HepG2 (cell line): ENCODE data around the gene CAPSL. TPM values are rescaled to one million over a fixed set of nuclear protein-coding genes. Genes with fewer than 3 reads are reported as not detected.

ENCODE experiments used
- CREM ChIP-seq, 2 experiments: sonication (generic) in 1 of 2; formaldehyde crosslinking in 1 of 2; IDR thresholded peaks; 2 replicates each; pipeline versions ENCODE4 v1.4.0 to v1.6.1; 2016 to 2020; ENCODE audit warnings: antibody characterized with exemption in 1 of 2, mild to moderate bottlenecking in 1 of 2, missing genetic modification reagents in 1 of 2
- CTCF ChIP-seq: sonication (generic); formaldehyde crosslinking; IDR thresholded peaks from 2 replicates; pipeline ENCODE4 v1.5.0; 2020; ENCODE audit warnings: mild to moderate bottlenecking, missing genetic modification reagents, moderate library complexity
- GABPB1 ChIP-seq: IDR thresholded peaks from 2 replicates; pipeline ENCODE4 v1.6.1; 2016; ENCODE audit warnings: mild to moderate bottlenecking, missing genetic modification reagents, moderate library complexity, missing compliant biosample characterization
- HMG20A ChIP-seq: IDR thresholded peaks from 2 replicates; pipeline ENCODE4 v1.6.1; 2016; ENCODE audit warnings: borderline replicate concordance
- HMGXB3 ChIP-seq: sonication (generic); formaldehyde crosslinking; IDR thresholded peaks from 2 replicates; pipeline ENCODE4 v1.4.0; 2020; ENCODE audit warnings: missing genetic modification reagents, borderline replicate concordance
- HNRNPLL ChIP-seq: fragments of 200-400 bp; formaldehyde crosslinking; IDR thresholded peaks from 2 replicates; pipeline ENCODE4 v1.6.1; 2017; ENCODE audit warnings: mild to moderate bottlenecking, low read depth, low read length; ENCODE audit not compliant: poor library complexity, severe bottlenecking
- KLF12 ChIP-seq: sonication (generic); formaldehyde crosslinking; IDR thresholded peaks from 2 replicates; pipeline ENCODE4 v1.4.0; 2020; ENCODE audit warnings: missing genetic modification reagents, borderline replicate concordance
- MAZ ChIP-seq, 2 experiments: sonication (generic) in 1 of 2; formaldehyde crosslinking in 1 of 2; IDR thresholded peaks; 2 replicates each; pipeline versions ENCODE4 v1.5.0 to v1.6.1; 2012 to 2020; ENCODE audit warnings: low read depth in 2 of 2, mild to moderate bottlenecking in 2 of 2, borderline replicate concordance in 1 of 2, improper control_type of control experiment in 1 of 2, low read length in 1 of 2, missing genetic modification reagents in 1 of 2, moderate library complexity in 1 of 2
- MNT ChIP-seq: fragments of 450-650 bp; IDR thresholded peaks from 2 replicates; pipeline ENCODE4 v1.6.1; 2016
- NR2F2 ChIP-seq: IDR thresholded peaks from 2 replicates; pipeline ENCODE4 v1.6.1; 2012; ENCODE audit warnings: low read depth, inconsistent platforms, borderline replicate concordance
- STAG1 ChIP-seq: sonication (generic); formaldehyde crosslinking; IDR thresholded peaks from 2 replicates; pipeline ENCODE4 v1.4.0; 2020; ENCODE audit warnings: missing genetic modification reagents
- TEAD3 ChIP-seq: optimal IDR thresholded peaks from 2 replicates; pipeline ENCODE3; 2016; ENCODE audit warnings: borderline replicate concordance
- U2AF2 ChIP-seq: fragments of 200-400 bp; formaldehyde crosslinking; IDR thresholded peaks from 2 replicates; pipeline ENCODE4 v1.6.1; 2017; ENCODE audit warnings: low read depth, mild to moderate bottlenecking, low read length
- ZBTB43 ChIP-seq: sonication (generic); formaldehyde crosslinking; conservative IDR thresholded peaks from 2 replicates; pipeline ENCODE4 v1.4.0; 2020; ENCODE audit warnings: missing genetic modification reagents
- polyA plus RNA-seq, 8 experiments: library from polyadenylated mRNA; depleted of rRNA in 3 of 8; stranded (reverse) in 7 of 8; unstranded in 1 of 8; fragments of >200 nt; fragmentation: Illumina TruSeq in 4 of 8; extraction: Trizol in 4 of 8; gene quantifications; 2 replicates each; pipeline versions ENCODE4 v1.2.1 to v1.2.3, GENCODE V29; 2011 to 2016; ENCODE audit warnings: low read depth in 4 of 8, missing spikeins in 1 of 8, mixed read lengths in 1 of 8; ENCODE audit not compliant: insufficient read depth in 1 of 8
- total RNA-seq, 5 experiments: library from RNA; depleted of rRNA; stranded (reverse); fragments of >200 nt; fragmentation: Illumina TruSeq; extraction: Trizol; gene quantifications; 2 replicates each; pipeline ENCODE4 v1.2.3, GENCODE V29; 2016; ENCODE audit warnings: low read depth in 1 of 5
- TF ChIP-seq, protein P1 (sequence below): sonication (generic); formaldehyde crosslinking; IDR thresholded peaks from 2 replicates; pipeline ENCODE4 v1.4.0; 2020; ENCODE audit warnings: missing genetic modification reagents

Gene CAPSL
- total and polyA plus RNA-seq, 2 of the 13 experiments (the other 11 are each of a cell fraction or from before 2014, with no cell fraction given): not detected

DNA sequence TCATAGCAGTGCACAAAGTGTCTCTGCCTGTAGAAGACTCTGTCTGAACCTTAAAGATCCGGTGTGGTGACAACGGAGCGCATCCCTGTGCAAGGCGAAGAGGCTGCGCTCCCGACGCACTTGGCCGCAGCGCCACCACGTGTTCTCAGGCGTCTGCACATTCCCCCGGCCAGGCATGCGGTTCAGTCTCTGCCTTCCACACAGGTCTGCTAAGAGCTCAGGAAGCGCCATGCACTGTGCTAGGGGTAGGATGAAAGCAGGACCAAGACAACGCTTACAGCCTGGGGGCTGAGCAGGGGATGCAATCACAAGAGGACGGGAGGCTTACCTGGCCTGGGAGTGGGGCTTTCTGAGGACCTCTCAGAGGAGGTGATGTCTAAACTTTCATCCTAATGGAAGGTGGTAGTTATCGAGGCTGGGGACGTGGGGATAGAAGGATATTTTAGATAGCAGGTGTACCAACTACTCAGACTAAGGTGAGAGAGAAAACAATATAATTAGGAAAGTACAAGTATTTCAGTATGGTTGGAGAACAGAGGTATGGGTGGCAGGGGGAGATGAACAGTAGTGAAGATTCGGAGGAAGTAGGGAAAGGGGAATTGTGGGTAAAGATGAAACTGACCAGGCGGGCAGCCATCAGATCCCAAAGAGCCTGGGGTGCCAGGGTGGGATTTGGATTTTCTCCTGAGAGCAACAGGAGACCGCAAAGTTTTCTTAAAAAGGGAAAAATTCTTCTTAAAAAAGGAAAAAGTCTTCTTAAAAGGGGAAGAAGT is 13.3 kb downstream of the CAPSL start (continued):
- no peak for TF ChIP-seq NR2F2
- TF ChIP-seq, protein P1, sequence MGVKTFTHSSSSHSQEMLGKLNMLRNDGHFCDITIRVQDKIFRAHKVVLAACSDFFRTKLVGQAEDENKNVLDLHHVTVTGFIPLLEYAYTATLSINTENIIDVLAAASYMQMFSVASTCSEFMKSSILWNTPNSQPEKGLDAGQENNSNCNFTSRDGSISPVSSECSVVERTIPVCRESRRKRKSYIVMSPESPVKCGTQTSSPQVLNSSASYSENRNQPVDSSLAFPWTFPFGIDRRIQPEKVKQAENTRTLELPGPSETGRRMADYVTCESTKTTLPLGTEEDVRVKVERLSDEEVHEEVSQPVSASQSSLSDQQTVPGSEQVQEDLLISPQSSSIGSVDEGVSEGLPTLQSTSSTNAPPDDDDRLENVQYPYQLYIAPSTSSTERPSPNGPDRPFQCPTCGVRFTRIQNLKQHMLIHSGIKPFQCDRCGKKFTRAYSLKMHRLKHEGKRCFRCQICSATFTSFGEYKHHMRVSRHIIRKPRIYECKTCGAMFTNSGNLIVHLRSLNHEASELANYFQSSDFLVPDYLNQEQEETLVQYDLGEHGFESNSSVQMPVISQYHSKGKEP: no peak
- TF ChIP-seq STAG1 (CRISPR knock-in tag): peak; percentile 79
- TF ChIP-seq CREM (IDR thresholded peaks at IDR 0.05): no peak
- TF ChIP-seq CREM (CRISPR knock-in tag; IDR thresholded peaks at IDR 0.05): no peak
- TF ChIP-seq ZBTB43 (CRISPR knock-in tag): no peak
- no peak for TF ChIP-seq HMGXB3 (CRISPR knock-in tag)
- TF ChIP-seq MAZ (IDR thresholded peaks at IDR 0.05; ENCODE audit: borderline replicate concordance, low read depth, low read length): no peak
- TF ChIP-seq MAZ (CRISPR knock-in tag; IDR thresholded peaks at IDR 0.05; ENCODE audit: low read depth): no peak
- no peak for TF ChIP-seq HMG20A (CRISPR knock-in tag)
- no peak for TF ChIP-seq KLF12 (CRISPR knock-in tag)
- TF ChIP-seq CTCF (CRISPR knock-in tag): peak; percentile 87
- TF ChIP-seq TEAD3 (CRISPR knock-in tag): peak; percentile 32
- no peak for TF ChIP-seq U2AF2
- TF ChIP-seq GABPB1 (CRISPR knock-in tag): 0 out of 2 replicates have a peak, but pooled peaks have one; percentile 12
- peak; percentile 82 for TF ChIP-seq MNT
- TF ChIP-seq HNRNPLL: peak; percentile 88
